HepG2 (cell line): ENCODE measurements around the gene LRRC27. TPM values are rescaled to one million over a fixed set of nuclear protein-coding genes. Genes with fewer than 3 reads are reported as not detected.
A peak's percentile ranks its signal among the peaks of the same experiment; 100 is the strongest.
"Not testable (repeated sequence)": the region's sequence is repeated elsewhere in the genome, so short reads cannot be mapped to it uniquely, and the experiment has no call there.

ENCODE experiments used
- ATAC-seq: fragments of 200-7000 bp; cut with Tn5 transposase; 3 replicates; pipeline ENCODE4 v1.9.1; 2020; ENCODE audit warnings: mild to moderate bottlenecking, moderate library complexity
- BruUV-seq: library from RNA; stranded (reverse); fragments of 400-500 nt; replicated peaks from 2 replicates; lab custom pipeline; 2021; lab: Mats Ljungman, UMichigan
- CTCF ChIA-PET: fragments of 300-600 bp; formaldehyde crosslinking; extraction: SDS; loops from one replicate; lab custom pipeline; 2021; ENCODE audit warnings: low total read pairs, inconsistent platforms, low intra/inter-chr PET ratio; lab: Yijun Ruan, JAX
- POLR2A ChIA-PET: fragments of 350-600 bp; sonication (Branson Sonifier 250); formaldehyde crosslinking; loops from one replicate; lab custom pipeline; 2020; ENCODE audit warnings: antibody characterized with exemption, inconsistent platforms; lab: Yijun Ruan, JAX
- DNase-seq: peaks from one replicate; pipeline ENCODE4 v3.0.0-alpha.2; 2015; ENCODE audit warnings: low spot score
- FAIRE-seq: peaks from 3 replicates; lab custom pipeline; 2011; peaks lifted over from hg19 to GRCh38; lab: Jason Lieb, UNC
- H2AFZ ChIP-seq: one replicate; pipeline ENCODE4 v1.6.1; 2011; ENCODE audit warnings: low read length, inconsistent platforms
- H3K27ac ChIP-seq: fragments of 300-600 bp; 3 replicates; pipeline ENCODE4 v1.8.0; 2011; ENCODE audit warnings: mixed run types, mild to moderate bottlenecking, mixed read lengths, low read length, inconsistent platforms; ENCODE audit not compliant: insufficient read depth; ENCODE audit errors: extremely low read length
- H3K27me3 ChIP-seq, 2 experiments: fragments of 200-600 bp in 1 of 2; 2 replicates in 1 of 2; 3 replicates in 1 of 2; pipeline versions ENCODE4 v1.6.0 to v1.8.0; 2011; ENCODE audit warnings: low read length in 2 of 2, mild to moderate bottlenecking in 2 of 2, moderate library complexity in 2 of 2, inconsistent platforms in 1 of 2; ENCODE audit not compliant: insufficient read depth in 2 of 2, control insufficient read depth in 1 of 2
- H3K36me3 ChIP-seq, 2 experiments: fragments of 200-600 bp in 1 of 2; replicated peaks in 1 of 2; 2 replicates in 1 of 2; 3 replicates in 1 of 2; pipeline versions ENCODE4 v1.5.1 to v1.8.0; 2011; ENCODE audit warnings: low read length in 2 of 2, inconsistent platforms in 1 of 2; ENCODE audit not compliant: insufficient read depth in 2 of 2, control insufficient read depth in 1 of 2
- H3K4me1 ChIP-seq: 2 replicates; pipeline ENCODE4 v1.5.1; 2012; ENCODE audit warnings: low read length, inconsistent platforms; ENCODE audit not compliant: insufficient read depth
- H3K4me2 ChIP-seq: 2 replicates; pipeline ENCODE4 v1.6.0; 2011; ENCODE audit warnings: low read depth, low read length, inconsistent platforms
- H3K4me3 ChIP-seq, 3 experiments: fragments of 200-600 bp in 1 of 3; sonication (generic), shearing (Covaris generic) in 1 of 3; replicated peaks in 1 of 3; 2 replicates each; pipeline ENCODE4 v1.5.1; 2011 to 2016; ENCODE audit warnings: low read length in 3 of 3, inconsistent platforms in 2 of 3, low read depth in 2 of 3, mild to moderate bottlenecking in 2 of 3, control low read depth in 1 of 3, mixed read lengths in 1 of 3; ENCODE audit not compliant: insufficient read depth in 1 of 3
- H3K79me2 ChIP-seq: one replicate; pipeline ENCODE4 v1.6.1; 2011; ENCODE audit warnings: low read length, inconsistent platforms; ENCODE audit not compliant: insufficient read depth
- H3K9ac ChIP-seq: 2 replicates; pipeline ENCODE4 v1.6.0; 2011; ENCODE audit warnings: mild to moderate bottlenecking, low read depth, low read length, inconsistent platforms; ENCODE audit not compliant: insufficient read depth
- H3K9me3 ChIP-seq: 2 replicates; pipeline ENCODE4 v1.5.1; 2012; ENCODE audit warnings: mild to moderate bottlenecking, low read length
- H4K20me1 ChIP-seq: 2 replicates; pipeline ENCODE4 v1.6.0; 2011; ENCODE audit warnings: inconsistent platforms, mild to moderate bottlenecking, low read length, moderate library complexity; ENCODE audit not compliant: insufficient read depth
- ELF1 ChIP-seq: sonication (generic); formaldehyde crosslinking; IDR thresholded peaks from 2 replicates; pipeline ENCODE4 v1.4.0; 2020; ENCODE audit warnings: missing genetic modification reagents
- SALL1 ChIP-seq: sonication (generic); formaldehyde crosslinking; IDR thresholded peaks from 2 replicates; pipeline ENCODE4 v1.8.0; 2022; ENCODE audit warnings: mild to moderate bottlenecking, missing genetic modification reagents
- ZNF607 ChIP-seq: sonication (generic); formaldehyde crosslinking; IDR thresholded peaks from 2 replicates; pipeline ENCODE4 v1.5.1; 2020; ENCODE audit warnings: missing genetic modification reagents, mild to moderate bottlenecking, borderline replicate concordance
- ZNF709 ChIP-seq: sonication (generic); formaldehyde crosslinking; IDR thresholded peaks from 2 replicates; pipeline ENCODE4 v1.5.0; 2020; ENCODE audit warnings: mild to moderate bottlenecking, missing genetic modification reagents
- WGBS: methylation state at CpG from one replicate; pipeline ENCODE4 v1.1.6; 2017; ENCODE audit warnings: low lambda C conversion rate; 5-methylcytosine and 5-hydroxymethylcytosine counted together
- in situ Hi-C: cut with HindIII; loops from 2 replicates; pipeline ENCODE4 v1.10.0; 2017; ENCODE audit warnings: low pct_unique_long_range_greater_than_20kb; ENCODE audit not compliant: extremely low pct_ligation_motif_present
- intact Hi-C: fragments of 100-400 bp; cut with micrococcal nuclease; formaldehyde crosslinking; loops from one replicate; pipeline ENCODE4 v1.10.0; 2022; ENCODE audit not compliant: unreplicated experiment
- polyA plus RNA-seq, 8 experiments: library from polyadenylated mRNA; depleted of rRNA in 3 of 8; stranded (reverse) in 7 of 8; unstranded in 1 of 8; fragments of >200 nt; fragmentation: Illumina TruSeq in 4 of 8; extraction: Trizol in 4 of 8; gene quantifications; 2 replicates each; pipeline versions ENCODE4 v1.2.1 to v1.2.3, GENCODE V29; 2011 to 2016; ENCODE audit warnings: low read depth in 4 of 8, missing spikeins in 1 of 8, mixed read lengths in 1 of 8; ENCODE audit not compliant: insufficient read depth in 1 of 8
- total RNA-seq, 5 experiments: library from RNA; depleted of rRNA; stranded (reverse); fragments of >200 nt; fragmentation: Illumina TruSeq; extraction: Trizol; gene quantifications; 2 replicates each; pipeline ENCODE4 v1.2.3, GENCODE V29; 2016; ENCODE audit warnings: low read depth in 1 of 5
- TF ChIP-seq, protein P1 (sequence below): sonication (generic); formaldehyde crosslinking; IDR thresholded peaks from 2 replicates; pipeline ENCODE4 v1.4.0; 2020; ENCODE audit warnings: missing genetic modification reagents
- TF ChIP-seq, protein P2 (sequence below): sonication (generic); formaldehyde crosslinking; IDR thresholded peaks from 2 replicates; pipeline ENCODE4 v1.8.1; 2023; ENCODE audit warnings: mild to moderate bottlenecking, missing genetic modification reagents

The LRRC27 gene
- total and polyA plus RNA-seq, 2 of the 13 experiments (the other 11 are each of a cell fraction or from before 2014, with no cell fraction given): 4.2 to 4.6 TPM

DNA sequence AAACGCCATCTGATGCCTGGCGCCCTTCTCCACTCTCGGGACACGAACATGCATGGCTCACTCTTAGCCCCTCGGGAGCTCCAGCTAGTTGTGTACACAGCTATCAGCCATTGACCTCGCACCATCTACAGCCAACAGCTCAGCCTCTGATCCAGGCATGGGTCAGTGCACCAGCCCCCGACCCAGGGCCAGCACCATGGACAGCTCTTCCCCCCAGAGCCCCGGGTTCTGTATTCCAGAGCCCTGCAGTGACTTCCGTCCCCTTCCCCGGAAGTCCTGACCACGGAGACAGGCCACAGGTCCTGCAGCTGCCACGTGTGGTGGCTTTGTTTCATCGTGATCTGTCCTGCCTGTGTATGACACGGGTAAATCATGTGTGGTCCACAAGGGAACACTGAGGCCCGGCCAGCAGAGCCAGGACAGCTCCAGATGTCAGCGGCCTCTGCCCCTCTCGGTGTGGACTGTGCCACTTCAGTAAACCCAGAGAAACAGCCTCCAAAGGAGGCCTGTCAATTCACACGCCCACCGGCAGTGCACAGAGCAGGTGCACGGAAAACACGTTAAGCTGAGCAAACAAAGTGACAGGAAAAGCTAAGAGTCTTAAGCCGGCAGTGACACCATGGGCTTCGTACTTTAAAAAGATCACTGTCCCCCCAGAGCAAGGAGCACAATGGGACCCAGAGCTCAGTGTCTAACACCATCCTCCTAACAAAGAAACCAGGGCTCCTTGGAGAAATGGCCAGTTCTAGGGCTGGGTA is 37.3 kb upstream of the LRRC27 start (continued):
- TF ChIP-seq, protein P1, sequence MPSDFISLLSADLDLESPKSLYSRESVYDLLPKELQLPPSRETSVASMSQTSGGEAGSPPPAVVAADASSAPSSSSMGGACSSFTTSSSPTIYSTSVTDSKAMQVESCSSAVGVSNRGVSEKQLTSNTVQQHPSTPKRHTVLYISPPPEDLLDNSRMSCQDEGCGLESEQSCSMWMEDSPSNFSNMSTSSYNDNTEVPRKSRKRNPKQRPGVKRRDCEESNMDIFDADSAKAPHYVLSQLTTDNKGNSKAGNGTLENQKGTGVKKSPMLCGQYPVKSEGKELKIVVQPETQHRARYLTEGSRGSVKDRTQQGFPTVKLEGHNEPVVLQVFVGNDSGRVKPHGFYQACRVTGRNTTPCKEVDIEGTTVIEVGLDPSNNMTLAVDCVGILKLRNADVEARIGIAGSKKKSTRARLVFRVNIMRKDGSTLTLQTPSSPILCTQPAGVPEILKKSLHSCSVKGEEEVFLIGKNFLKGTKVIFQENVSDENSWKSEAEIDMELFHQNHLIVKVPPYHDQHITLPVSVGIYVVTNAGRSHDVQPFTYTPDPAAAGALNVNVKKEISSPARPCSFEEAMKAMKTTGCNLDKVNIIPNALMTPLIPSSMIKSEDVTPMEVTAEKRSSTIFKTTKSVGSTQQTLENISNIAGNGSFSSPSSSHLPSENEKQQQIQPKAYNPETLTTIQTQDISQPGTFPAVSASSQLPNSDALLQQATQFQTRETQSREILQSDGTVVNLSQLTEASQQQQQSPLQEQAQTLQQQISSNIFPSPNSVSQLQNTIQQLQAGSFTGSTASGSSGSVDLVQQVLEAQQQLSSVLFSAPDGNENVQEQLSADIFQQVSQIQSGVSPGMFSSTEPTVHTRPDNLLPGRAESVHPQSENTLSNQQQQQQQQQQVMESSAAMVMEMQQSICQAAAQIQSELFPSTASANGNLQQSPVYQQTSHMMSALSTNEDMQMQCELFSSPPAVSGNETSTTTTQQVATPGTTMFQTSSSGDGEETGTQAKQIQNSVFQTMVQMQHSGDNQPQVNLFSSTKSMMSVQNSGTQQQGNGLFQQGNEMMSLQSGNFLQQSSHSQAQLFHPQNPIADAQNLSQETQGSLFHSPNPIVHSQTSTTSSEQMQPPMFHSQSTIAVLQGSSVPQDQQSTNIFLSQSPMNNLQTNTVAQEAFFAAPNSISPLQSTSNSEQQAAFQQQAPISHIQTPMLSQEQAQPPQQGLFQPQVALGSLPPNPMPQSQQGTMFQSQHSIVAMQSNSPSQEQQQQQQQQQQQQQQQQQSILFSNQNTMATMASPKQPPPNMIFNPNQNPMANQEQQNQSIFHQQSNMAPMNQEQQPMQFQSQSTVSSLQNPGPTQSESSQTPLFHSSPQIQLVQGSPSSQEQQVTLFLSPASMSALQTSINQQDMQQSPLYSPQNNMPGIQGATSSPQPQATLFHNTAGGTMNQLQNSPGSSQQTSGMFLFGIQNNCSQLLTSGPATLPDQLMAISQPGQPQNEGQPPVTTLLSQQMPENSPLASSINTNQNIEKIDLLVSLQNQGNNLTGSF: 0 out of 2 replicates have a peak, but pooled peaks have one; percentile 53
- 0 out of 2 replicates have a peak, but pooled peaks have one; percentile 35 for TF ChIP-seq ZNF607 (CRISPR knock-in tag)
- peak; percentile 77 for TF ChIP-seq SALL1 (CRISPR knock-in tag)
- TF ChIP-seq, protein P2, sequence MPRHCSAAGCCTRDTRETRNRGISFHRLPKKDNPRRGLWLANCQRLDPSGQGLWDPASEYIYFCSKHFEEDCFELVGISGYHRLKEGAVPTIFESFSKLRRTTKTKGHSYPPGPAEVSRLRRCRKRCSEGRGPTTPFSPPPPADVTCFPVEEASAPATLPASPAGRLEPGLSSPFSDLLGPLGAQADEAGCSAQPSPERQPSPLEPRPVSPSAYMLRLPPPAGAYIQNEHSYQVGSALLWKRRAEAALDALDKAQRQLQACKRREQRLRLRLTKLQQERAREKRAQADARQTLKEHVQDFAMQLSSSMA (CRISPR knock-in tag): no peak
- TF ChIP-seq ELF1: no peak
- TF ChIP-seq ZNF709 (CRISPR knock-in tag): peak; percentile 67; the same call in 1 of the 2 replicates

DNA sequence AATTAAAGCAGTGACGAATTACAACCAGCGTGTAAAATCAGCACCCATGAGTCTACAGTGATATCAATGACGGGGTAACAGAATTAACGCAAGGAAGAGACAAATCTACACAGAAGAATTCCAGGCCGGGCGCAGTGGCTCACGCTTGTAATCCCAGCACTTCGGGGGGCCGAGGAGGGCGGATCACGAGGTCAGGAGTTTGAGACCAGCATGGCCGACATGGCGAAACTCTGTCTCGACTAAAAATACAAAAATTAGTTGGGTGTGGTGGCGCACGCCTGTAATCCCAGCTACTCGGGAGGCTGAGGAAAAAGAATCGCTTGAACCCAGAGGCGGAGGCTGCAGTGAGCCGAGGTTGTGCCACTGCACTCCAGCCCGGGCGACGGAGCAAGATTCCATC is 36.5 kb upstream of the LRRC27 start:
- DNase-seq, BruUV-seq: not testable (repeated sequence)
- 89% methylated on average over 23 of the region's 23 CpGs for WGBS

More for the DNA sequence above, 36.5 kb upstream of the LRRC27 start:
- H3K27ac ChIP-seq, in situ Hi-C loops, H4K20me1 ChIP-seq, ATAC-seq, POLR2A ChIA-PET, H3K4me3 ChIP-seq, H3K9ac ChIP-seq, H3K27me3 ChIP-seq, H3K4me1 ChIP-seq, H3K79me2 ChIP-seq, CTCF ChIA-PET, FAIRE-seq, H3K4me2 ChIP-seq, H3K36me3 ChIP-seq, H3K9me3 ChIP-seq, intact Hi-C loops, H2AFZ ChIP-seq: not testable (repeated sequence)
